ENCODE data around the gene SLC15A2. TPM values are rescaled to one million over a fixed set of nuclear protein-coding genes. Genes with fewer than 3 reads are reported as not detected.

Gene SLC15A2
- total RNA-seq, 2 experiments from 2014 or later = 0.49 to 1.5 TPM

- H3K4me3 Mint-ChIP-seq = no peak overlapping the region
- intact Hi-C loops (cut with micrococcal nuclease) = no loop called here
- H3K36me3 Mint-ChIP-seq (ENCODE audit: low read depth) = peaks cover 7% of the 10 kb centered on the region
- CTCF ChIA-PET = no interaction called here
- H3K27me3 Mint-ChIP-seq (ENCODE audit: low read depth) = no peaks in the 10 kb centered on the region
- no peak for DNase-seq
- H3K9me3 Mint-ChIP-seq = no peaks in the 10 kb centered on the region
- H3K27ac Mint-ChIP-seq = no peak overlapping the region
- H3K4me1 Mint-ChIP-seq (ENCODE audit: low read depth) = no peaks in the 10 kb centered on the region
Measured at GRCh38 chr3:121941592-121941991, 47.4 kb downstream of the SLC15A2 start.

- H3K9me3 Mint-ChIP-seq = no peaks in the 10 kb centered on the region
- peaks cover 7% of the 10 kb centered on the region for H3K36me3 Mint-ChIP-seq (ENCODE audit: low read depth)
- no peak overlapping the region for H3K27ac Mint-ChIP-seq
- CTCF ChIA-PET = interaction anchor here (0.5 kb wide), 1 partner anchor 458 kb away, joined by 3 read pairs; no protein-coding TSS in a partner anchor
- H3K27me3 Mint-ChIP-seq (ENCODE audit: low read depth) = no peaks in the 10 kb centered on the region
- no peaks in the 10 kb centered on the region for H3K4me1 Mint-ChIP-seq (ENCODE audit: low read depth)
- intact Hi-C loops (cut with micrococcal nuclease) = no loop called here
- no peak for DNase-seq
- H3K4me3 Mint-ChIP-seq = no peak overlapping the region
Measured at GRCh38 chr3:121942116-121942786, 48.0 kb downstream of the SLC15A2 start.

- no peak for DNase-seq
- H3K9me3 Mint-ChIP-seq = no peaks in the 10 kb centered on the region
- intact Hi-C loops (cut with micrococcal nuclease) = no loop called here
- peaks cover 7% of the 10 kb centered on the region for H3K36me3 Mint-ChIP-seq (ENCODE audit: low read depth)
- no peaks in the 10 kb centered on the region for H3K27me3 Mint-ChIP-seq (ENCODE audit: low read depth)
- no peak overlapping the region for H3K4me3 Mint-ChIP-seq
- CTCF ChIA-PET = no interaction called here
- no peaks in the 10 kb centered on the region for H3K4me1 Mint-ChIP-seq (ENCODE audit: low read depth)
- H3K27ac Mint-ChIP-seq = no peak overlapping the region
Measured at GRCh38 chr3:121943431-121943830, 49.2 kb downstream of the SLC15A2 start.

GRCh38 chr3:121948641-121949040 lies 54.4 kb downstream of the SLC15A2 start:
- H3K9me3 Mint-ChIP-seq = peaks cover 11% of the 10 kb centered on the region
- CTCF ChIA-PET = interaction anchor here (0.6 to 0.7 kb wide), 2 partner anchors 118 to 898 kb away, joined by 3 to 6 read pairs; no protein-coding TSS in a partner anchor
- no peak for DNase-seq
- H3K36me3 Mint-ChIP-seq (ENCODE audit: low read depth) = peaks cover 4% of the 10 kb centered on the region
- no peaks in the 10 kb centered on the region for H3K4me1 Mint-ChIP-seq (ENCODE audit: low read depth)
- no peaks in the 10 kb centered on the region for H3K27me3 Mint-ChIP-seq (ENCODE audit: low read depth)
- no peak overlapping the region for H3K27ac Mint-ChIP-seq
- intact Hi-C loops (cut with micrococcal nuclease) = no loop called here
- no peak overlapping the region for H3K4me3 Mint-ChIP-seq

- H3K4me3 Mint-ChIP-seq = no peak overlapping the region
- no peaks in the 10 kb centered on the region for H3K27me3 Mint-ChIP-seq (ENCODE audit: low read depth)
- H3K4me1 Mint-ChIP-seq (ENCODE audit: low read depth) = no peaks in the 10 kb centered on the region
- no peak overlapping the region for H3K27ac Mint-ChIP-seq
- peaks cover 14% of the 10 kb centered on the region for H3K9me3 Mint-ChIP-seq
- DNase-seq = no peak
- intact Hi-C loops (cut with micrococcal nuclease) = no loop called here
- CTCF ChIA-PET = interaction anchor here (0.6 to 0.7 kb wide), 2 partner anchors 415 to 1590 kb away, joined by 3 to 4 read pairs; no protein-coding TSS in a partner anchor
- H3K36me3 Mint-ChIP-seq (ENCODE audit: low read depth) = peaks cover 11% of the 10 kb centered on the region
Measured at GRCh38 chr3:121951291-121951919, 57.2 kb downstream of the SLC15A2 start.

GRCh38 chr3:121956363-121956762 lies 62.2 kb downstream of the SLC15A2 start:
- Mint-ChIP-seq H3K27ac (no peak overlapping the region), H3K9me3 (peaks cover 12% of the 10 kb centered on the region), H3K4me3 (no peak overlapping the region), H3K27me3 (ENCODE audit: low read depth) (no peaks in the 10 kb centered on the region), H3K36me3 (ENCODE audit: low read depth) (peaks cover 13% of the 10 kb centered on the region), H3K4me1 (ENCODE audit: low read depth) (no peaks in the 10 kb centered on the region)
- no peak for DNase-seq
- intact Hi-C loops (cut with micrococcal nuclease) = no loop called here
- CTCF ChIA-PET = no interaction called here

GRCh38 chr3:121957674-121958415 lies 63.6 kb downstream of the SLC15A2 start:
- no peak overlapping the region for H3K27ac Mint-ChIP-seq
- intact Hi-C loops (cut with micrococcal nuclease) = no loop called here
- peaks cover 3% of the 10 kb centered on the region for H3K27me3 Mint-ChIP-seq (ENCODE audit: low read depth)
- peaks cover 8% of the 10 kb centered on the region for H3K9me3 Mint-ChIP-seq
- no peak overlapping the region for H3K4me3 Mint-ChIP-seq
- H3K36me3 Mint-ChIP-seq (ENCODE audit: low read depth) = peaks cover 13% of the 10 kb centered on the region
- no peaks in the 10 kb centered on the region for H3K4me1 Mint-ChIP-seq (ENCODE audit: low read depth)
- no peak for DNase-seq
- CTCF ChIA-PET = no interaction called here

- Mint-ChIP-seq H3K9me3 (peaks cover 10% of the 10 kb centered on the region), H3K27me3 (ENCODE audit: low read depth) (peaks cover 3% of the 10 kb centered on the region), H3K27ac (no peak overlapping the region), H3K4me1 (ENCODE audit: low read depth) (no peaks in the 10 kb centered on the region), H3K4me3 (no peak overlapping the region), H3K36me3 (ENCODE audit: low read depth) (peaks cover 13% of the 10 kb centered on the region)
- intact Hi-C loops (cut with micrococcal nuclease) = no loop called here
- DNase-seq = no peak
- CTCF ChIA-PET = no interaction called here
Measured at GRCh38 chr3:121958801-121959200, 64.6 kb downstream of the SLC15A2 start.

- CTCF ChIA-PET = no interaction called here
- H3K4me3 Mint-ChIP-seq = no peak overlapping the region
- H3K36me3 Mint-ChIP-seq (ENCODE audit: low read depth) = peaks cover 6% of the 10 kb centered on the region
- no peaks in the 10 kb centered on the region for H3K4me1 Mint-ChIP-seq (ENCODE audit: low read depth)
- intact Hi-C loops (cut with micrococcal nuclease) = no loop called here
- no peak overlapping the region for H3K27ac Mint-ChIP-seq
- H3K27me3 Mint-ChIP-seq (ENCODE audit: low read depth) = peaks cover 12% of the 10 kb centered on the region
- DNase-seq = no peak
- peaks cover 8% of the 10 kb centered on the region for H3K9me3 Mint-ChIP-seq
Measured at GRCh38 chr3:121961283-121961682, 67.1 kb downstream of the SLC15A2 start.

GRCh38 chr3:121962443-121962842 lies 68.2 kb downstream of the SLC15A2 start:
- Mint-ChIP-seq H3K4me1 (ENCODE audit: low read depth) (no peaks in the 10 kb centered on the region), H3K27me3 (ENCODE audit: low read depth) (peaks cover 12% of the 10 kb centered on the region), H3K36me3 (ENCODE audit: low read depth) (peaks cover 6% of the 10 kb centered on the region), H3K27ac (no peak overlapping the region), H3K4me3 (no peak overlapping the region), H3K9me3 (peaks cover 8% of the 10 kb centered on the region)
- CTCF ChIA-PET = no interaction called here
- DNase-seq = no peak
- intact Hi-C loops (cut with micrococcal nuclease) = no loop called here

- H3K36me3 Mint-ChIP-seq (ENCODE audit: low read depth) = peaks cover 4% of the 10 kb centered on the region
- peaks cover 8% of the 10 kb centered on the region for H3K9me3 Mint-ChIP-seq
- intact Hi-C loops (cut with micrococcal nuclease) = no loop called here
Measured at GRCh38 chr3:121963608-121964007, 69.4 kb downstream of the SLC15A2 start.

GRCh38 chr3:121969631-121970030 lies 75.4 kb downstream of the SLC15A2 start:
- H3K4me3 Mint-ChIP-seq = no peak overlapping the region
- no peak for DNase-seq
- H3K9me3 Mint-ChIP-seq = peaks cover 1% of the 10 kb centered on the region
- H3K27ac Mint-ChIP-seq = no peak overlapping the region
- CTCF ChIA-PET = interaction anchor here (1.2 kb wide), 1 partner anchor 26 kb away, joined by 4 read pairs; no protein-coding TSS in a partner anchor
- H3K27me3 Mint-ChIP-seq (ENCODE audit: low read depth) = peaks cover 5% of the 10 kb centered on the region
- H3K36me3 Mint-ChIP-seq (ENCODE audit: low read depth) = no peaks in the 10 kb centered on the region
- intact Hi-C loops (cut with micrococcal nuclease) = no loop called here
- H3K4me1 Mint-ChIP-seq (ENCODE audit: low read depth) = no peaks in the 10 kb centered on the region

More at GRCh38 chr3:121963608-121964007, 69.4 kb downstream of the SLC15A2 start:
- Mint-ChIP-seq H3K27ac (no peak overlapping the region), H3K4me3 (no peak overlapping the region), H3K4me1 (ENCODE audit: low read depth) (no peaks in the 10 kb centered on the region), H3K27me3 (ENCODE audit: low read depth) (peaks cover 12% of the 10 kb centered on the region)
- CTCF ChIA-PET = interaction anchor here (0.6 kb wide), 1 partner anchor 54 kb away, joined by 4 read pairs; no protein-coding TSS in a partner anchor
- no peak for DNase-seq

Data from activated naive CD4-positive, alpha-beta T cell treated with anti-CD3 and anti-CD28 coated beads for 36 hours (primary cell).